ENCODE data around the gene SLC9A3. TPM values are rescaled to one million over a fixed set of nuclear protein-coding genes. Genes with fewer than 3 reads are reported as not detected.

Gene SLC9A3
- total RNA-seq, 4 donors from 2014 or later = 1.7 to 5.0 (median 2.8) TPM

DNA sequence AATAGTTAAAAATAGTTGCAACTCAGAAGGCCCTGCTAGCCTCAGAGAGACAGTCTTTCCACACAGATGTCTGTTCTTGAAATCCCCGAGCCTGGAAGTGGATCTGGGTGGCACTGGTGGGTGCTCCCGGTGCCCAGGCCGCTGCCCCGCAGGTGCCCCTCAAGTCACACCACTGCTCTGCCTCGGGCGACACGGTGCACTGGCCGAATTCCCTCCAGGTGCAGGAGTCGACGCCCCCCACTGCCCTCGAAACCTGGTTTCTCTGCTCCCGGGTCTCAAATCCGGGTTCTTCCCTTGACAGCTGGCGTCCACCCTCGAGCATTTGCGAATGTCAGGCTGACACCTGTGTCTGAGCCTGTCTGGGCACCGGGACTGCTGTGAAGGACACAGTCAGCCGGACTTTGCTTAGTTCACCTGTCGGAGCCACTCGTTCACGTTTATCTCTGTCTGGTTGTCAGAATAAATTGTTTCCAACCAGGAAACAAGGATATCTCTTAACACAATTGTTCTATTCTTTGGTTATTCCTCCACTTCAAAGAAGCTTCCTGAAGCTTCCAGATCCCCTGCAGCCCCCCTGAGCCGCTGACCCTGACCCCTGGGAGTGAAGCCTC lies 27.1 kb downstream of the SLC9A3 start:
- WGBS = 73% methylated on average over 17 of the region's 22 CpGs
- Histone ChIP-seq H3K36me3 (no peaks in the 10 kb centered on the region), H3K4me3 (no peak overlapping the region), H3K4me1 (peaks cover 0 to 9% (median 2%) of the 10 kb centered on the region in 4 donors), H3K27me3 (peaks cover 0 to 92% (median 8%) of the 10 kb centered on the region in 4 donors), H3K9me3 (no peaks in the 10 kb centered on the region), H3K27ac (replicated peaks in 1 of 4) (no peak overlapping the region)
- intact Hi-C loops (cut with DNase I) = no loop called here
- TF ChIP-seq POLR2AphosphoS5 (IDR thresholded peaks at IDR 0.05) (no peak), POLR2A (IDR thresholded peaks at IDR 0.05; ENCODE audit: low read depth) (no peak), EP300 (IDR thresholded peaks at IDR 0.05) (no peak)
- TF ChIP-seq, protein P1, sequence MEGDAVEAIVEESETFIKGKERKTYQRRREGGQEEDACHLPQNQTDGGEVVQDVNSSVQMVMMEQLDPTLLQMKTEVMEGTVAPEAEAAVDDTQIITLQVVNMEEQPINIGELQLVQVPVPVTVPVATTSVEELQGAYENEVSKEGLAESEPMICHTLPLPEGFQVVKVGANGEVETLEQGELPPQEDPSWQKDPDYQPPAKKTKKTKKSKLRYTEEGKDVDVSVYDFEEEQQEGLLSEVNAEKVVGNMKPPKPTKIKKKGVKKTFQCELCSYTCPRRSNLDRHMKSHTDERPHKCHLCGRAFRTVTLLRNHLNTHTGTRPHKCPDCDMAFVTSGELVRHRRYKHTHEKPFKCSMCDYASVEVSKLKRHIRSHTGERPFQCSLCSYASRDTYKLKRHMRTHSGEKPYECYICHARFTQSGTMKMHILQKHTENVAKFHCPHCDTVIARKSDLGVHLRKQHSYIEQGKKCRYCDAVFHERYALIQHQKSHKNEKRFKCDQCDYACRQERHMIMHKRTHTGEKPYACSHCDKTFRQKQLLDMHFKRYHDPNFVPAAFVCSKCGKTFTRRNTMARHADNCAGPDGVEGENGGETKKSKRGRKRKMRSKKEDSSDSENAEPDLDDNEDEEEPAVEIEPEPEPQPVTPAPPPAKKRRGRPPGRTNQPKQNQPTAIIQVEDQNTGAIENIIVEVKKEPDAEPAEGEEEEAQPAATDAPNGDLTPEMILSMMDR (IDR thresholded peaks at IDR 0.05) = no peak
- no peak for DNase-seq (ENCODE audit: extremely low spot score)

DNA sequence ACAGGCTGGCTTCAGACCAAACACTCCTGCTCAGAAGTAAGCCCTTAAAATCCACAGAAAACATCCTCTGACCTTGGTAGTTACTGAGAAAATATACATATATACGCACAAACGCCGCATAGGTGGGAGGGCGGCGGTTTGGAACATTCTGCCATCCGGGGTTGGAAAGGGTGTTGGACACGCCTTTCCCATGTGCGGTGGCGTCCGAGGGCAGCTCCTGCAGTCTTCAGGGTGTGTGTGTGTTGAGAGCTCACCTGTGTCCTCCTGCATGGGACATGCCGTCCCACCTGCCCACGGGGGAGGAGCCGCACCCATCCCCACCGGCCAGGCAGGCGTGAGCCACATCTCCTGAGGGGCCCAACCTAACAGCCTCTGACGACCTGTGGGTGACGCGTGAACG lies 28.2 kb downstream of the SLC9A3 start:
- Histone ChIP-seq H3K9me3 (no peaks in the 10 kb centered on the region), H3K36me3 (no peaks in the 10 kb centered on the region), H3K27ac (replicated peaks in 1 of 4) (no peak overlapping the region), H3K27me3 (peaks cover 0 to 91% (median 8%) of the 10 kb centered on the region in 4 donors), H3K4me1 (peaks cover 0 to 9% (median 0%) of the 10 kb centered on the region in 4 donors), H3K4me3 (no peak overlapping the region)
- WGBS = 47% methylated on average over 18 of the region's 19 CpGs
- DNase-seq (ENCODE audit: extremely low spot score) = no peak
- no peak for TF ChIP-seq EP300 (IDR thresholded peaks at IDR 0.05)
- TF ChIP-seq, protein P1 (IDR thresholded peaks at IDR 0.05) = no peak
- TF ChIP-seq POLR2AphosphoS5 (IDR thresholded peaks at IDR 0.05) = no peak
- TF ChIP-seq POLR2A (IDR thresholded peaks at IDR 0.05; ENCODE audit: low read depth) = no peak
- intact Hi-C loops (cut with DNase I) = no loop called here

DNA sequence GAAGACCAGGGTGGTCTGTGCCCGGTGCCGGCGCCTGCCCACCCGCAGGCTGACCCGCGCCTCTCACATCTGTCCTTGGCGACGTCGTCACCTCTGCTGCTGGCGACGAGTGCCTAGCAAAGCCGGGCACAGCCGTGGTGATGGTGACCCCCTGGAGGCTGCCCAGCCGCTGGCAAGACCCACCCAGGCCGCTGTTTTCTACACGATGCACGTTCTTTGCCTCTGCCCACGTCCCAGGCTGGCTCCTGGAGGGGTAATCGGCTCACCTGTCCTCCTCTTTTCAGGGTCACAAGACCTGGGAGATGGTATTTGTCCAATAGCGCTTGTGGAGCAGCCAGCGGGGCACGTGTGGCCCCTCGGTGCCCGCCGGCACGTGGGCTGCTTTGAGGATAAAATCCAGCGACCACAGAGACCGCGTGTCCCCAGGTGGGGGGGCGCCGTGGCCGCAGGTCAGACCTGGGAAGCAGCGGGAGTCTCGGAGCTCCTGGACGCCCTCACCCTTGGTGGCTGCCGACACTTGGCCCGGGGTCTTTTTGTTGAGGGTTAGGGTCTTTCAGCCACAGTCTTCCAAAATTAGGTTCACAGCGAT lies 29.5 kb downstream of the SLC9A3 start:
- Histone ChIP-seq H3K4me1 (peaks cover 0 to 9% (median 0%) of the 10 kb centered on the region in 4 donors), H3K4me3 (no peak overlapping the region), H3K27ac (replicated peaks in 1 of 4) (no peak overlapping the region), H3K36me3 (no peaks in the 10 kb centered on the region), H3K27me3 (peaks cover 0 to 85% (median 8%) of the 10 kb centered on the region in 4 donors), H3K9me3 (no peaks in the 10 kb centered on the region)
- no peak for DNase-seq (ENCODE audit: extremely low spot score)
- TF ChIP-seq, protein P1 (IDR thresholded peaks at IDR 0.05) = no peak
- no peak for TF ChIP-seq POLR2AphosphoS5 (IDR thresholded peaks at IDR 0.05)
- TF ChIP-seq EP300 (IDR thresholded peaks at IDR 0.05) = no peak
- no peak for TF ChIP-seq POLR2A (IDR thresholded peaks at IDR 0.05; ENCODE audit: low read depth)
- intact Hi-C loops (cut with DNase I) = no loop called here
- WGBS = 89% methylated on average over 18 of the region's 38 CpGs

DNA sequence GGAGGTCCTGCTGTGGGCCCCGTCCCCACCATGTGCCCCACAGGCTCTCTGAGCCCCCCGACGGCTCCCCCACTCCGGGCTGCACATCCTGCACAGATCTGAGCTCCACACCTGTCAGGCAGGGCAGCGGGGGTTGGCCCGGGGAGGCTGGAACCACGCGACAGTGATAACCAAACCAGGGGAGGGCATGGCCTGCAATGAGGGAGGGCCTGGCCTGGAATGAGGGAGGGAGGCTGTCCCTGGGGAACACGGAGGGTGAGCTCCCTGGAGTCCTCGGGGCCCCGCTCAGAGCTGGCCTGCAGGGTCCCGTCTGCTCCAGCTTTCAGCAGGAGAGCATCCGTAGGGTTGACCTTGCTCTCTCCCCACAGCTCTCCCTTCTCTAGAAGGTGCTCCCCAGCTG lies 30.5 kb downstream of the SLC9A3 start:
- Histone ChIP-seq H3K4me3 (no peak overlapping the region), H3K27me3 (peaks cover 0 to 85% (median 8%) of the 10 kb centered on the region in 4 donors), H3K9me3 (no peaks in the 10 kb centered on the region), H3K36me3 (no peaks in the 10 kb centered on the region), H3K27ac (replicated peaks in 1 of 4) (no peak overlapping the region), H3K4me1 (peaks cover 0 to 9% (median 0%) of the 10 kb centered on the region in 4 donors)
- no peak for DNase-seq (ENCODE audit: extremely low spot score)
- TF ChIP-seq POLR2AphosphoS5 (IDR thresholded peaks at IDR 0.05) (no peak), POLR2A (IDR thresholded peaks at IDR 0.05; ENCODE audit: low read depth) (no peak), EP300 (IDR thresholded peaks at IDR 0.05) (no peak)
- TF ChIP-seq, protein P1 (IDR thresholded peaks at IDR 0.05) = no peak
- intact Hi-C loops (cut with DNase I) = no loop called here
- WGBS = 64% methylated on average over 12 of the region's 13 CpGs

Measured in esophagus muscularis mucosa (tissue), 4 donors.